Fibroblast of peridontal ligament (primary cell): Measurements from ENCODE around the gene KCNJ15.
A peak's percentile ranks its signal among the peaks of the same experiment; 100 is the strongest.
"Not testable (repeated sequence)": the region's sequence is repeated elsewhere in the genome, so short reads cannot be mapped to it uniquely, and the experiment has no call there.

Experiments
- DNase-seq: peaks from one replicate; pipeline ENCODE4 v3.0.0-alpha.2; 2010; ENCODE audit errors: extremely low read depth

KCNJ15 gene

GRCh38 chr21:38256599-38257302 lies at the start of gene KCNJ15:
Gene KCNJ15, plus strand, starts transcription at chr21:38256991. Its CDS starts 42,271 bp downstream, at chr21:38299262.
- no peak for DNase-seq

DNA sequence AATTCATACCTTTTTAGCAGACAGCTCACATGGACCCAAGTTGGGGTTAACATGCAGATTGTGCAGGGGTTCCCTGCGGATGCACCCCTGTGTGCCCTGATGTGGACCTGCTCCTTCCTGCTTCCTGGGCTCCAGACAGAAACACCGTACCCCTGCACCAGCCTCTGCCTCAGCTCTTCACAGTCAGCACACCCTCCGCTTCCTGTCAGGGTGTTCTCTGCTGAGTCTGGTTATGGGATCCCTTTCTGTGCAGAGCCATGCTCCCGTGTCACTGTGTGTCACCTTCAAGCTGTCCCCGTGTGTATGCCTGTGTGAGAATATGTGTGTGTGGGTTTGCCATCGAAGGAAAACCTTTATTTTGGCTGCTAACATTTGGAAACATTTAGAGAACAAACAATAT lies 48.7 kb upstream of the KCNJ15 start:
- no peak for DNase-seq

DNA sequence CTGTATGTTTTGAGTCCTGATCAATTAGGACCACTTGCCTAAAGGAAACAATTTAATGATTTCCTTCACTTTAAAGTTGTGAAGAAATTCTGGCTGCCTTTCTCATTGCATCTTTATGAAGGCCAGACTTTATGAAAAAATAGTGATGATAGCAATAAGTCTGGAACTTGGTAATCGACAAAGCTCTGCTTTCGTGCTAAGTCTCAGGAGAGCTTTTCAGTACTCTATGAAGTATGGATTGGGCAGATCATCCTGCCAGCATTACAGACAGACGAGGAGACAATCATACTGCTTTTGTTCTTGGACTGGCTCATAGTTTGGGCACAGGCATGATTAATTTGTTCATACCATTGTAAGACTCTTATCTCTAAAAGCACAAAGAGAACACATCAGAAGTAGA lies 45.5 kb upstream of the KCNJ15 start:
- no peak for DNase-seq

GRCh38 chr21:38212706-38213105 lies 44.1 kb upstream of the KCNJ15 start:
- DNase-seq = no peak

DNA sequence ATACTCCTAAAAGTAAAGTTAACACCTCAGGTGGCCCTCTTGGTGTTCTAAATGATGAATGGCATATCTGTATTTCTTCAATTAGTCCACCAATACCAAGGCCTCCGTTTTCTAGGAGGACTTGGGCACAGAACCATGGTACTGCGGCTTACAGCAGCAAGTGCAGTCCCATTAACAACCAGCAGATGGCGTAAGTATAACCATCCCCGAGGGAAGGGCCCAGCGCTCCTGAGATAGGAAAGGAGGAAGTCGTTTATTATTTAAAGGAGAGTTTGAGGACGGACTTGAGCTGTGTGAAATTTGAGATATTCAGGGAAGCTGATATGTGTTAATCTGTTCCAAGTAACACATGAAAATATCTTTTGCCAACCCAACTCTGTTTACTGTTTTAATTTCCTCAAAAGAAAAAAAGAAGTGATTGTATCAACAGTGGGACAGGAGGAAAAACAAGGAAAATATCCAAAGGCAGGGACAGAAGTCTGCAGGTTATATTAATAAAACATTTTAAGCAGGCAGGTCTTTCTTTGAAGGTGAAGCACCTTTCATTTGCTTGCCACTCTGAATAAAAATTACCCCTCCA lies 37.7 kb upstream of the KCNJ15 start:
- peak; percentile 87 for DNase-seq

- no peak for DNase-seq
These were observed 36.5 kb upstream of the KCNJ15 start for GRCh38 chr21:38220270-38220737.

GRCh38 chr21:38221594-38221993 lies 35.2 kb upstream of the KCNJ15 start:
- no peak for DNase-seq

DNA sequence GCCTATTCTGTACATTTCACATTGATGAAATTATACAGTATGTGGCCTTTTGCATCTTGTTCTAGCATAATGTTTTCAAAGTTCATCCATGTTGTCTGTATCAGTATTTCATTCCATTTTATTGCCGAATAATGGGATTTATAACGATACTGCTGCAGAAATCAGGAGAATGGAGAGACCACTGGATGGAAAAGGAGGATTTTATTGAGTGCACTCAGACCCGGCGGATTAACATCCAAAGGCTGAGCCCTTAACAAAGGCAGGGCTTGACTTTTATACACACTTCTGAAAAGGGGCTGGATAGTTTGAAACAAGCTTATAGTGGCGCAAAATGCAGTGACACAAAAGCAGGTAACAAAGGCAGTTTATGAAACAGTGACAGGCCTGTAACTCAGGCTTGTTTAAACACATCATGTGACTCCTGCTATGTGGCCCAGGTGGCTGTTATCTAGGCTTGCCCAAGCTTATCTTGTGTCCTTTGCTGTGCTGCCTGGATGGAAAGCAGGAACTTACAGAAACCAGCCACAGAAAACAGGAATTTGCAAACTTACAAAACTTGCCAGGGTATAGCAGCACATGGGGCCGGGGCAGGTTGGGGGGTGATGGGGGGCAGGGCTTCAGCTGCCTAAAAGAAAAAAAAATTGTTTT lies 32.8 kb upstream of the KCNJ15 start:
- DNase-seq = peak; percentile 39

DNA sequence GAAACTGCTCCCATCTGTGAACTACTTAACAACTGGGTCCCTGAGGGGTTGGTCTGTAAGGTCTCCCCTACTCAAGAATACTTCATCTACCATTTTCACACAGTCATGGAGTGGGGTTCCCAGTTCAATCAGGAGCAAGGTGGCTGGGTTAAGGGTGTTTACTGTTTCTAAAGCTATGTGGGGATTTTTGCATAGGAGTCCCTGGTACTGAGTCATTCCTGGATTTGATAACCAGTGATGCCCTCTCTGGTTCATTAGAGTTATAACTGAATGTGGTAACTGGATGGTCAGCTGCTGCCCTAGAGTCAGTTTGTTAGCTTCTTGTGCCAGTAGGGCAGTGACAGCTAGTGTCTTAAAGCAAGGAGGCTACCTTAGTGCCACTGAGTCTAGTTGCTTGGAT lies 29.4 kb upstream of the KCNJ15 start:
- no peak for DNase-seq

- no peak for DNase-seq
These were observed 28.7 kb upstream of the KCNJ15 start for GRCh38 chr21:38228115-38228514.

GRCh38 chr21:38228537-38228936 lies 28.3 kb upstream of the KCNJ15 start:
- DNase-seq = no peak

DNA sequence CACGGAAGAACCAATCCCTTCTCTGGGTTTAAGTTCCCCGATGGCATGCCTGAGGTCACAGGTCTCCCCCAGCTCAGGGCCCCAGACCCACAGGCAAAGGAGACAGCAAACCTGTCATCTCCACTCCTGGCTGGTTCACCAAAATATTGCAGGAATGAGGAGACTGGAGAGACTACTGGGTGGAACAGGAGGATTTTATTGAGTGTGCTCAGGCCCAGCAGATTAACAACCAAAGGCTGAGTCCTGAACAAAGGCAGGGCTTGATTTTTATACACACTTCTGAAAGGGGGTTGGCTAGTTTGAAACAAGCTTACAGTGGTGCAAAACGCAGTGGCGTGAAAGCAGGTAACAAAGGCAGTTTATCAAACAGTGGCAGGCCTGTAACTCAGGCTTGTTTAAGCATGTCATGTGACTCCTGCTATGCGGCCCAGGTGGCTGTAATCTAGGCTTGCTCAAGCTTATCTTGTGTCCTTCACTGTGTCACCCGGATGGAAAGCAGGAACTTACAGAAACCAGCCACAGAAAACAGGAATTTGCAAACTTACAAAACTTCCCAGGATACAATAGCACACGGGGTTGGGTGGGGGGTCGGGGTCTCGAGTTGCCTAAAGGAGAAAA lies 27.4 kb upstream of the KCNJ15 start:
- no peak for DNase-seq

GRCh38 chr21:38234395-38235142 lies 22.2 kb upstream of the KCNJ15 start:
- no peak for DNase-seq

DNA sequence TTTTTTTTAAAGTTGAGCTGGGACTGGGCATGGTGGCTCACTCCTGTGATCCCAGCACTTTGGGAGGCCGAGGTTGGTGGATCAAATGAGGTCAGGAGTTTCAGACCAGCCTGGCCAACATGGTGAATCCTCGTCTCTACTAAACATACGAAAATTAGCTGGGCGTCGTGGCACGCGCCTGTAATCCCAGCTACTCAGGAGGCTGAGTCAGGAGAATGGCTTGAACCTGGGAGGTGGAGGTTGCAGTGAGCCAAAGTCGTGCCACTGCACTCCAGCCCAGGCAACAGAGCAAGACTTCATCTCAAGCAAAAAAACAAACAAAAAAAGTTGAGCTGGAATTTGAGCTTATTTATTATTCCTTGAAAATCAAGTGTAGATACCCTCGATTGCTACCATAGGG lies 21.5 kb upstream of the KCNJ15 start:
- DNase-seq = not testable (repeated sequence)

DNA sequence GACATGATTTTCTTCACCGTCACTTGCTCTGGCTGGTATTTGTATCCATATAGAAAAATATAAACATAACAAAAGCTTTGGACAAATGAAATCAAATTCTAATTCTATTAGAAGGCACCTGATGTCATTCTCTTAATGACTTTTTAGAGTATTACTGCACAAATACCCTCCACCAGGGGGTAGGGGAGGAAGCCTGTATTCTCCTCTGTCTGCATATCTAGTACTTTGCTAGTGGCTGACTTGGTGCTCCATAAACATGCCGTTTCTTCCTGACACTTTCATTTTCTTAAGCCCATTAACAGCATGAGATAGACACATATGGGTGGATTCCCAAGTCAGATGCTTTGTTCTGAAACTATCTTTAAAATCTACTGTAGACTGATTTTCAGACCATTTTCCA lies 20.6 kb upstream of the KCNJ15 start:
- peak; percentile 42 for DNase-seq

GRCh38 chr21:38239672-38240071 lies 17.1 kb upstream of the KCNJ15 start:
- DNase-seq = no peak

GRCh38 chr21:38240129-38240528 lies 16.7 kb upstream of the KCNJ15 start:
- DNase-seq = no peak

DNA sequence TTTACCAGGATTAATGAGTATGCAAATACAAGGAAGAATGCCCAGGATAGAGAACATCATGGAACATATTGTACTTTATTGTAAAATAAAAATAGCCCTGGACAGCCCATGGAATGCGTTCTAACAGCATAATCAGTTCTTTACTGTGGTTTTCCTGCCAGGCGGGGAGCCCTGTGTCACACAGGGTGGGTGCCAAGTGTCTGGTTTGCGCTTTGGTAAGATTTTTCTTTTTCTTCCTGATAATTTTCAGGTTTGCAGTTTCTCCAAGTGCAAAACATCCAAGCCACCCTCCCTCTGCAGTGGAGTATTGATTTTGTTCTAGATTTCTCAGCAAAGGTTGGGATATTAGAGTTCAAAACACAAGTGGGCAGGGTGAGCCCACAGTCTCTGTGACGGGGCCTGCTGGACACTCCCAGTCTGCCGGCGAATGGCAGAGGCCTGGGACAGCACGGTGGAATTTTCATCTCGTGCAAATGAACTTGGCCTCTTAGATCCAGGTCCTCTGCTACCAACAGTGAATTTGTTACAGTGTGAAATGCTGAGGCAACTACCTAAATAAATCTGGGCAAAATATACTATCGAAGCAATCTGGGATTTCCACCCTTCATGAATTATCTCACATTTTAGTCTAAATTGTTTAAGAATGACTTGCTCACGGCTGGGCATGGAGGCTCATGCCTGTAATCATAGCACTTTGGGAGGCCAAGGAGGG lies 15.6 kb upstream of the KCNJ15 start:
- peak; percentile 59 for DNase-seq

DNA sequence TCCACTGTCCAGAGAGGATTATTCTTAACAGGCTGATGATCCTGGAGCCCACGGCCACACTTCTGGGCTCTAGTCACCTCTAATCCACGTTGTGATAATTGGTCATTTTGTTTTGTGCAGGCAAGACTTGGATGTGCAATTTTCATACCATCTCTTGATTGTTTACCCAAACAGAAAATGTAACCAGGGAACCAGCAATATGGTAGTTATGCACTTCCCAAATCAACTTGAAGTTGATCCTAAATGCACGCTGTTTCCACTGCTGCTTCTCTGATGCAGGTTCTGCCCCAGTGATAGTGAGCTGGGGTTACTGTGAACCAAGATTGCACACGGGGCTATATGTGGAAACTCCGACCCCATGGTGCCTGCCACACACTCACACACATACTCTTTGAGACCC lies 14.7 kb upstream of the KCNJ15 start:
- DNase-seq = peak; percentile 45

- DNase-seq = no peak
These were observed 12.9 kb upstream of the KCNJ15 start for GRCh38 chr21:38243732-38244406.

GRCh38 chr21:38244407-38244787 lies 12.4 kb upstream of the KCNJ15 start:
- DNase-seq = no peak
